MCF 10A (cell line): ENCODE results near the gene SORBS1. TPM values are rescaled to one million over a fixed set of nuclear protein-coding genes. Genes with fewer than 3 reads are reported as not detected.
A peak's percentile ranks its signal among the peaks of the same experiment; 100 is the strongest.

Experiments used
- BruUV-seq: library from RNA; stranded (reverse); fragments of 400-500 nt; replicated peaks from 2 replicates; lab custom pipeline; 2021; lab: Mats Ljungman, UMichigan
- CTCF ChIA-PET: fragments of 300-600 bp; sonication (Branson Sonifier 250); formaldehyde crosslinking; extraction: SDS; loops from one replicate; lab custom pipeline; 2021; ENCODE audit warnings: antibody characterized with exemption, inconsistent platforms; lab: Yijun Ruan, JAX
- POLR2A ChIA-PET: fragments of 300-600, 350-650 bp; sonication (Branson Sonifier 250); formaldehyde crosslinking; extraction: SDS; loops from one replicate; lab custom pipeline; 2020; ENCODE audit warnings: antibody characterized with exemption, inconsistent platforms; lab: Yijun Ruan, JAX
- DNase-seq: peaks from one replicate; pipeline ENCODE4 v3.0.0-alpha.2; 2018; ENCODE audit not compliant: unreplicated experiment
- H3K27ac Mint-ChIP-seq: one replicate; pipeline ENCODE4 v1.8.0; 2022; ENCODE audit warnings: mild to moderate bottlenecking, low read depth, mixed read lengths; ENCODE audit not compliant: unreplicated experiment
- H3K27me3 Mint-ChIP-seq: one replicate; pipeline ENCODE4 v1.8.0; 2022; ENCODE audit warnings: mixed read lengths; ENCODE audit not compliant: insufficient read depth, unreplicated experiment
- H3K36me3 Mint-ChIP-seq: one replicate; pipeline ENCODE4 v1.8.0; 2022; ENCODE audit warnings: mild to moderate bottlenecking, moderate library complexity, mixed read lengths; ENCODE audit not compliant: insufficient read depth, unreplicated experiment
- H3K4me1 Mint-ChIP-seq: one replicate; pipeline ENCODE4 v1.8.0; 2022; ENCODE audit warnings: mixed read lengths; ENCODE audit not compliant: insufficient read depth, unreplicated experiment
- H3K4me3 Mint-ChIP-seq: one replicate; pipeline ENCODE4 v1.8.0; 2022; ENCODE audit warnings: mild to moderate bottlenecking, moderate library complexity, mixed read lengths; ENCODE audit not compliant: unreplicated experiment
- H3K9me3 Mint-ChIP-seq: one replicate; pipeline ENCODE4 v1.8.0; 2022; ENCODE audit warnings: mixed read lengths; ENCODE audit not compliant: unreplicated experiment
- CTCF ChIP-seq: fragments of 200-600 bp; IDR thresholded peaks from one replicate; pipeline ENCODE4 v1.8.0; 2022; ENCODE audit warnings: antibody characterized with exemption, mild to moderate bottlenecking; ENCODE audit not compliant: unreplicated experiment
- intact Hi-C: fragments of 100-400 bp; cut with micrococcal nuclease; formaldehyde crosslinking; loops from 2 replicates; pipeline ENCODE4 v1.14.1; 2022
- total RNA-seq: library from RNA; stranded (reverse); gene quantifications from 2 replicates; pipeline ENCODE4 v1.2.3, GENCODE V29; 2022

The SORBS1 gene
- total RNA-seq, 1 experiment from 2014 or later: 1.0 TPM

DNA sequence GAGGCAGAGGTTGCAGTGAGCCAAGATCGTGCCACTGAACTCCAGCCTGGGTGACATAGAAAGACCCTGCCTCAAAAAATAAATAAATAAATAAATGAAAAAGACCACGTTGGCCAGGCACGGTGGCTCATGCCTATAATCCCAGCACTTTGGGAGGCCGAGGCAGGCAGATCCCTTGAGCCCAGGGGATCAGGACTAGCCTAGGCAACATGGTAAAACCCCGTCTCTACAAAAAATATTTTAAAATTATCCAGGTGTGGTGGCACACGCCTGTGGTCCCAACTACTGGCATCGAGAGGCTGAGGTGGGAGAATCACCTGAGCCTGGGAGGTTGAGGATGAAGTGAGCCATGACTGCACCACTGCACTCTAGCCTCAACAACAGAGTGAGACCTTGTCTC lies 153.6 kb downstream of the SORBS1 start:
- BruUV-seq: no TSS peak
- H3K9me3 Mint-ChIP-seq: no peaks in the 10 kb centered on the region
- H3K36me3 Mint-ChIP-seq: no peaks in the 10 kb centered on the region
- no peak overlapping the region for H3K4me3 Mint-ChIP-seq
- H3K4me1 Mint-ChIP-seq: peaks cover 10% of the 10 kb centered on the region
- no peak overlapping the region for H3K27ac Mint-ChIP-seq
- H3K27me3 Mint-ChIP-seq: no peaks in the 10 kb centered on the region
- TF ChIP-seq CTCF: no peak
- CTCF ChIA-PET: interaction anchor here (0.6 to 1.3 kb wide), 5 partner anchors 23 to 833 kb away, joined by 3 to 5 read pairs (median 4); no protein-coding TSS in a partner anchor
- intact Hi-C loops: no loop called here
- POLR2A ChIA-PET: interaction anchor here (1.1 kb wide), 1 partner anchor 13 kb away, joined by 3 read pairs; no protein-coding TSS in a partner anchor
- no peak for DNase-seq

DNA sequence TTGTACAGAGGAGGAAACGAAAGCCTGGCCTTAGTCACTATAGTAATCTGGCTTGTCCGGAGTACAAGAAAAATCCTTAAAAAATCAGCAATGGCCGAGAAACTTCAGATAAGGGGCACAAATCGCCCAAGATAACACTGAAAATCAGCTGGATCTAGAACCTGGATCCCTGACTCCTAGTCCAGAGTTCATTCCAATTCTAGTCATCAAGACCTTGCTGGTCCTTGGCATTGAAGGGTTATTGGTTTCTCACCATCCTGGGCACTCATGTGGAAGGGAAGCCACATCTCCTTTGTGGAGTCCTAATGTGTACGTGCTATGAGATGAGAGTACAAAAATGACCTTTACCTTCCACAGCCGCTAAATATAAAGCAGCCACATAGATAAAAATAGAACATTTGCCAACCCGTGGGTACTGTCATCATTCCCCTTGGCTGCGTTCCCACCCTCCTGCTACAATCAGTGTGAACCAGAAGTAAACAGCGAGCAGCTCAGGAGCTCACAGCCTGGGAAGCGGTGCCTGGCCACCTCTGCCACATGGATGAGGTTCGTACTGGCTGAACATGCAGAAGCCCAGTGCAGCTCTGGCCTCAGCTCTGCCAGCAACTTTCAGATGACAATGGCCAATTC lies 154.4 kb downstream of the SORBS1 start:
- H3K4me3 Mint-ChIP-seq: no peak overlapping the region
- H3K27ac Mint-ChIP-seq: no peak overlapping the region
- H3K9me3 Mint-ChIP-seq: no peaks in the 10 kb centered on the region
- peaks cover 10% of the 10 kb centered on the region for H3K4me1 Mint-ChIP-seq
- TF ChIP-seq CTCF: no peak
- peak; percentile 88 for DNase-seq
- no TSS peak for BruUV-seq
- no peaks in the 10 kb centered on the region for H3K36me3 Mint-ChIP-seq
- intact Hi-C loops: no loop called here
- ChIA-PET POLR2A (interaction anchor here (1.1 to 1.3 kb wide), 2 partner anchors 13 to 24 kb away, joined by 3 read pairs; no protein-coding TSS in a partner anchor), CTCF (interaction anchor here (0.6 to 9.0 kb wide), 6 partner anchors 24 to 204 kb away, joined by 3 to 68 read pairs (median 4); no protein-coding TSS in a partner anchor)
- no peaks in the 10 kb centered on the region for H3K27me3 Mint-ChIP-seq

DNA sequence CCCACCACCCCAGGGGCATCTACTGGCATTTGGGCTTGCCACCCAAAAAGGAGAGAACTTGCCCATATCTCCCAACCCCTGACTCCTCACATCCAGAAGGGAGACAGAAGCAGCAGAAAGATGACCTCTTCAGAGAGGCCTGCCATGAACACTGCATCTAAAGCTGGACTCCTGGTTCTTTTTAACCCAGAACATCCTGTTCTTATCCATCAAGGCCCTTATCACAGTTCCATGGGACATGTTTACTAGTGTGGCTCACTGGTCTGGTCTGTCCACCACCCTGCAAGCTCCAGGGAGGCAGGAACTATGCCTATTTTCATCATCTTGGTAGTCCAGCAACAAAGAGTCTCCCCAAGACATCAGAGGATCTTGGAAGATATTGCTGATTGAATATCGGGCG lies 155.5 kb downstream of the SORBS1 start:
- intact Hi-C loops: no loop called here
- no peaks in the 10 kb centered on the region for H3K36me3 Mint-ChIP-seq

More for the DNA sequence above, 155.5 kb downstream of the SORBS1 start:
- POLR2A ChIA-PET: interaction anchor here (1.3 kb wide), 1 partner anchor 25 kb away, joined by 3 read pairs; no protein-coding TSS in a partner anchor
- TF ChIP-seq CTCF: no peak
- Mint-ChIP-seq H3K9me3 (no peaks in the 10 kb centered on the region), H3K4me1 (peaks cover 10% of the 10 kb centered on the region), H3K27me3 (no peaks in the 10 kb centered on the region), H3K27ac (no peak overlapping the region), H3K4me3 (no peak overlapping the region)
- DNase-seq: no peak
- CTCF ChIA-PET: interaction anchor here (1.2 to 9.0 kb wide), 3 partner anchors 11 to 31 kb away, joined by 3 to 68 read pairs (median 27); no protein-coding TSS in a partner anchor
- BruUV-seq: no TSS peak
